SH-SY5Y (cell line): Measurements from ENCODE around the gene ADAMTS6.

ENCODE experiments used
- GATA2 ChIP-seq: IDR thresholded peaks from 2 replicates; pipeline ENCODE4 v1.6.1; 2011; ENCODE audit warnings: mild to moderate bottlenecking, low read depth, low read length
- GATA3 ChIP-seq: IDR thresholded peaks from 2 replicates; pipeline ENCODE4 v1.6.1; 2011; ENCODE audit warnings: low read depth, mild to moderate bottlenecking, low read length, moderate library complexity

- TF ChIP-seq GATA3 = no peak
- TF ChIP-seq GATA2 = no peak
These were observed 6.4 kb downstream of the ADAMTS6 start for GRCh38 chr5:65475336-65475735.
